Sigmoid colon (tissue), 7 donors: Measurements from ENCODE around the gene LARP4B. TPM values are rescaled to one million over a fixed set of nuclear protein-coding genes. Genes with fewer than 3 reads are reported as not detected.

Experiments
- DNase-seq: peaks from one replicate; pipeline ENCODE4 v3.0.0-alpha.2; 2019
- H3K27ac ChIP-seq, 4 donors: fragments of 200-600 bp; sonication (generic); one replicate each; pipeline ENCODE4 v1.5.1; 2016 to 2019; ENCODE audit warnings: mild to moderate bottlenecking in 1 of 4
- H3K27me3 ChIP-seq, 3 donors: fragments of 200-600 bp; sonication (generic); one replicate each; pipeline ENCODE4 v1.5.1; 2019; ENCODE audit warnings: mild to moderate bottlenecking in 1 of 3
- H3K36me3 ChIP-seq, 4 donors: fragments of 200-600 bp; sonication (generic); one replicate each; pipeline ENCODE4 v1.5.1; 2016 to 2019
- H3K4me1 ChIP-seq, 4 donors: fragments of 200-600 bp; sonication (generic); one replicate each; pipeline ENCODE4 v1.5.1; 2017 to 2019
- H3K4me3 ChIP-seq, 4 donors: fragments of 200-600 bp; sonication (generic); one replicate each; pipeline ENCODE4 v1.5.1; 2017 to 2019; ENCODE audit warnings: mild to moderate bottlenecking in 2 of 4, moderate library complexity in 1 of 4
- H3K9me3 ChIP-seq, 4 donors: fragments of 200-600 bp in 3 of 4; sonication (generic) in 3 of 4; one replicate each; pipeline versions ENCODE4 v1.5.1 to v1.6.1; 2013 to 2019
- EP300 ChIP-seq, 4 donors: sonication (generic); formaldehyde crosslinking; IDR thresholded peaks; one replicate each; pipeline ENCODE4 v1.6.1; 2017; ENCODE audit warnings: antibody characterized with exemption in 4 of 4
- POLR2A ChIP-seq, 2 donors: fragments of 450-650 bp; IDR thresholded peaks; one replicate each; pipeline ENCODE4 v1.6.1; 2016; ENCODE audit warnings: antibody characterized with exemption in 2 of 2, mild to moderate bottlenecking in 2 of 2, moderate library complexity in 2 of 2
- POLR2AphosphoS5 ChIP-seq, 4 donors: sonication (generic); formaldehyde crosslinking; IDR thresholded peaks; one replicate each; pipeline ENCODE4 v1.6.1; 2017; ENCODE audit warnings: antibody characterized with exemption in 4 of 4
- WGBS, 2 donors: extraction: QIAGEN DNeasy Blood & Tissue Kit; methylation state at CpG; one replicate each; pipeline ENCODE4 v1.1.7; 2013; 5-methylcytosine and 5-hydroxymethylcytosine counted together
- intact Hi-C: fragments of 100-400 bp; cut with DNase I; formaldehyde crosslinking; loops from one replicate; pipeline ENCODE4 v1.15.1; 2023
- polyA plus RNA-seq, 3 donors: library from polyadenylated mRNA; stranded (reverse); fragments of 200-250 nt; gene quantifications; one replicate each; pipeline ENCODE4 v1.2.3, GENCODE V29; 2013
- total RNA-seq, 4 donors: library from RNA; depleted of rRNA; stranded (reverse); fragments of >200 nt; gene quantifications; one replicate each; pipeline ENCODE4 v1.1.0, GENCODE V29; 2016
- TF ChIP-seq, protein P1 (sequence below), 4 experiments: fragments of 450-650 bp in 3 of 4; fragments of 200-600 bp in 1 of 4; IDR thresholded peaks; one replicate each; pipeline ENCODE4 v1.5.1; 2016 to 2019; ENCODE audit warnings: antibody characterized with exemption in 4 of 4, mild to moderate bottlenecking in 3 of 4, moderate library complexity in 2 of 4
- donor health status: healthy with polysubstance abuse.
- donor health status: Bipolar disorder and iron deficiency.
- donor health status: healthy.

Gene LARP4B
- total and polyA plus RNA-seq, 7 donors, result 11.4 to 57.6 (median 31.9) TPM

DNA sequence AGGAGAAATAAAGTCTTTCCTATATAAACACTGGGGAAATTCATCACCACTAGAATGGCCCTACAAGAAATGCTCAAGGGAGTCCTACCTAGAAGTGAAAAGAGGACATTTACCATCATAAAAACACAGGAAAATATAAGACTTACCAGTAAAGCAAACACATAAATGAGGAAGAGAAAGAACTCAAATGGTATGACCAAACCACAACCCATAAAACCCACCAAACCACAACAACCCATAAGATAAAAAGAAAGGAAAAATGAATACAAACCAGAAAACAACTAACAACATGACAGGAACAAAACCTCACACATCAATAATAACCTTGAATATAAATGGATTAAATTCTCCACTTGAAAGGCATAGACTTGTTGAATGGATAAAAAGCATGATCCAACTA is 170.1 kb downstream of the LARP4B start:
- no peak for TF ChIP-seq POLR2A (IDR thresholded peaks at IDR 0.05)
- no peak for TF ChIP-seq POLR2AphosphoS5 (IDR thresholded peaks at IDR 0.05)
- TF ChIP-seq, protein P1, sequence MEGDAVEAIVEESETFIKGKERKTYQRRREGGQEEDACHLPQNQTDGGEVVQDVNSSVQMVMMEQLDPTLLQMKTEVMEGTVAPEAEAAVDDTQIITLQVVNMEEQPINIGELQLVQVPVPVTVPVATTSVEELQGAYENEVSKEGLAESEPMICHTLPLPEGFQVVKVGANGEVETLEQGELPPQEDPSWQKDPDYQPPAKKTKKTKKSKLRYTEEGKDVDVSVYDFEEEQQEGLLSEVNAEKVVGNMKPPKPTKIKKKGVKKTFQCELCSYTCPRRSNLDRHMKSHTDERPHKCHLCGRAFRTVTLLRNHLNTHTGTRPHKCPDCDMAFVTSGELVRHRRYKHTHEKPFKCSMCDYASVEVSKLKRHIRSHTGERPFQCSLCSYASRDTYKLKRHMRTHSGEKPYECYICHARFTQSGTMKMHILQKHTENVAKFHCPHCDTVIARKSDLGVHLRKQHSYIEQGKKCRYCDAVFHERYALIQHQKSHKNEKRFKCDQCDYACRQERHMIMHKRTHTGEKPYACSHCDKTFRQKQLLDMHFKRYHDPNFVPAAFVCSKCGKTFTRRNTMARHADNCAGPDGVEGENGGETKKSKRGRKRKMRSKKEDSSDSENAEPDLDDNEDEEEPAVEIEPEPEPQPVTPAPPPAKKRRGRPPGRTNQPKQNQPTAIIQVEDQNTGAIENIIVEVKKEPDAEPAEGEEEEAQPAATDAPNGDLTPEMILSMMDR (IDR thresholded peaks at IDR 0.05), result no peak
- TF ChIP-seq EP300 (IDR thresholded peaks at IDR 0.05), result no peak
- Histone ChIP-seq H3K27me3 (no peaks in the 10 kb centered on the region), H3K4me1 (no peaks in the 10 kb centered on the region), H3K4me3 (no peak overlapping the region), H3K36me3 (no peaks in the 10 kb centered on the region), H3K9me3 (peaks cover 0 to 10% (median 3%) of the 10 kb centered on the region in 4 donors), H3K27ac (no peak overlapping the region)
- intact Hi-C loops, result loop anchor here (5.0 kb wide), 1 partner anchor 54 kb away; no protein-coding TSS in a partner anchor
- DNase-seq, result no peak

DNA sequence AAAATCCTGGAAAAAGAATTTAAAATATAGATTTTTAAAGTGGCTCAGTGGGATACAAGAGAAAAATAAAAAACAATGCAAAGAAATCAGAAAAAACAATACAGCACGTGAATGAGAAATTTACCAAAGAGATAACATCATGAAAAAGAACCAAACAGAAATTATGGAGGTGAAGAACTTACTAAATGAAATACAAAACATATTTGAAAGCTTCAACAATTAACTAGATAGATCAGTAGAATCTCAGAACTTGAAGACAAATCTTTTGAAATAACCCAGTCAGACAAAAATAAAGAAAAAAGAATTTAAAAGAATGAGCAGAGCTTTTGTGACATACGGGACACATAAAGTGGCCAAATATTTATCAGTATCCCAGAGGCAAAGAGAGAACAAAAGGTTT is 170.9 kb downstream of the LARP4B start:
- DNase-seq, result no peak
- 92 to 95% methylated on average over 2 of the region's 2 CpGs for WGBS, 2 donors
- intact Hi-C loops, result loop anchor here (5.0 kb wide), 1 partner anchor 53 kb away; no protein-coding TSS in a partner anchor

DNA sequence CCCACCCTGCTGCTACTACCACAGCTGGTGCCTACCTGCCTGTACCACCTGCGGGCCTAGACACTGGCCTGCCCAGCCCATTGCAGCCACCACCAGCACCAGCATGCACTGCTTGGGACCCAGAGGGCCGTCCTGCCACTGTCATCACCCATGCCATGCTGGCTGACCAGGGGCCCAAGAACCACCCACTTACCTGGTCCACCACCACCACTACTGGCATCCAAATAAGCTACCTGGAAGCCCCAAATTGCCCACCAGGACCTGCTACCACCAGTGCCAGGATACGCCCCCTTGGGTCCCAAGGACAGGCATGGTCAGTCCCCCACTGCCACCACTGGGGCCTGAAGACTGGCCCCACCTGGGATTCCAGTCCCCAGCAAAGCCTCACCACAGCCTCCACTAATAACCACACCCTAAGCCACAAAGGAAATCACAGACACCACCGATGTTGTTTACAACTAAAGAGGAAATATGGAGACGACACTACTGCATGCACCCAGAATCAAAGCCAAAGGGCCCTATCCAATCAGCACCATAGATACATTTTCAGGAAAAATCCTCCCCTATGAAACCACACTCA is 171.5 kb downstream of the LARP4B start:
- H3K4me3 ChIP-seq, result no peak overlapping the region
- H3K27ac ChIP-seq, result no peak overlapping the region
- peaks cover 0 to 10% (median 6%) of the 10 kb centered on the region in 4 donors for H3K9me3 ChIP-seq
- no peaks in the 10 kb centered on the region for H3K27me3 ChIP-seq
- no peak for TF ChIP-seq POLR2AphosphoS5 (IDR thresholded peaks at IDR 0.05)
- TF ChIP-seq, protein P1 (IDR thresholded peaks at IDR 0.05), result no peak
- TF ChIP-seq POLR2A (IDR thresholded peaks at IDR 0.05), result no peak
- no peak for TF ChIP-seq EP300 (IDR thresholded peaks at IDR 0.05)
- H3K4me1 ChIP-seq, result no peaks in the 10 kb centered on the region
- no peak for DNase-seq
- no peaks in the 10 kb centered on the region for H3K36me3 ChIP-seq
- intact Hi-C loops, result loop anchor here (5.0 kb wide), 1 partner anchor 53 kb away; no protein-coding TSS in a partner anchor
- 67 to 83% methylated on average over 5 of the region's 5 CpGs for WGBS, 2 donors

More for the DNA sequence above, 170.9 kb downstream of the LARP4B start:
- Histone ChIP-seq H3K4me3 (no peak overlapping the region), H3K9me3 (peaks cover 0 to 10% (median 3%) of the 10 kb centered on the region in 4 donors), H3K27ac (no peak overlapping the region), H3K27me3 (no peaks in the 10 kb centered on the region), H3K36me3 (no peaks in the 10 kb centered on the region), H3K4me1 (no peaks in the 10 kb centered on the region)
- TF ChIP-seq, protein P1 (IDR thresholded peaks at IDR 0.05), result no peak
- no peak for TF ChIP-seq POLR2A (IDR thresholded peaks at IDR 0.05)
- TF ChIP-seq POLR2AphosphoS5 (IDR thresholded peaks at IDR 0.05), result no peak
- TF ChIP-seq EP300 (IDR thresholded peaks at IDR 0.05), result no peak

Other genes with a start within 250 kb of the LARP4B start
- 10 to 100 TPM; 42.1 to 67.9 (median 50.3) TPM for gene DIP2C, start 242.0 kb downstream of the LARP4B start, total RNA-seq
- 1 to 10 TPM; 1.8 to 5.5 (median 3.0) TPM for gene DIP2C, start 242.0 kb downstream of the LARP4B start, polyA plus RNA-seq
- 10 to 100 TPM; 12.0 to 22.8 (median 19.6) TPM for gene GTPBP4, start 56.7 kb upstream of the LARP4B start, total RNA-seq
- 10 to 100 TPM in 2 of 3 donors, 1 to 10 TPM in 1; 8.1 to 38.7 (median 12.0) TPM for gene GTPBP4, start 56.7 kb upstream of the LARP4B start, polyA plus RNA-seq
- gene IDI2, start 94.2 kb upstream of the LARP4B start, total RNA-seq, result not detected
- gene IDI2, start 94.2 kb upstream of the LARP4B start, polyA plus RNA-seq, result not detected
- 10 to 100 TPM; 22.4 to 35.8 (median 32.1) TPM for gene IDI1, start 117.4 kb upstream of the LARP4B start, total RNA-seq
- gene IDI1, start 117.4 kb upstream of the LARP4B start, polyA plus RNA-seq, result 100 to 1,000 TPM in 2 of 3 donors, 10 to 100 TPM in 1; 91.3 to 223 (median 100) TPM
- gene WDR37, start 124.7 kb upstream of the LARP4B start, total RNA-seq, result 10 to 100 TPM in 3 of 4 donors, 1 to 10 TPM in 1; 9.6 to 25.5 (median 18.6) TPM
- gene WDR37, start 124.7 kb upstream of the LARP4B start, polyA plus RNA-seq, result 10 to 100 TPM in 1 of 3 donors, 1 to 10 TPM in 2; 5.4 to 10.6 (median 7.2) TPM